ENCODE data around the gene CKM. TPM values are rescaled to one million over a fixed set of nuclear protein-coding genes. Genes with fewer than 3 reads are reported as not detected.

CKM gene
- total RNA-seq, 1 donor, result not detected

DNA sequence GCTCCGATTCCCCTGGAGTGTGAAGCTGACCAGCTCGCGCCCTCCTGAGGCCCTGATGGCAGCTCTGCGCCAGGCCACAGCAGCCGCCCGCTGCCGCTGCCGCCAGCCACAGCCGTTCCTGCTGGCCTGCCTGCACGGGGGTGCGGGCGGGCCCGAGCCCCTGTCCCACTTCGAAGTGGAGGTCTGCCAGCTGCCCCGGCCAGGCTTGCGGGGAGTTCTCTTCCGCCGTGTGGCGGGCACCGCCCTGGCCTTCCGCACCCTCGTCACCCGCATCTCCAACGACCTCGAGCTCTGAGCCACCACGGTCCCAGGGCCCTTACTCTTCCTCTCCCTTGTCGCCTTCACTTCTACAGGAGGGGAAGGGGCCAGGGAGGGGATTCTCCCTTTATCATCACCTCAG, 20.3 kb downstream of the CKM start:
- TF ChIP-seq CTCF (IDR thresholded peaks at IDR 0.05; ENCODE audit: insufficient read depth, low read length), result no peak
- no peak overlapping the region for H3K4me3 ChIP-seq (ENCODE audit: low read depth, low read length)
- no peak for DNase-seq (ENCODE audit: low read depth)

- no peak for TF ChIP-seq CTCF (IDR thresholded peaks at IDR 0.05; ENCODE audit: insufficient read depth, low read length)
- H3K4me3 ChIP-seq (ENCODE audit: low read depth, low read length), result no peak overlapping the region
- DNase-seq (ENCODE audit: low read depth), result no peak
Observed at GRCh38 chr19:45299719-45300118, 23.0 kb downstream of the CKM start.

- no peak for DNase-seq (ENCODE audit: low read depth)
- no peak for TF ChIP-seq CTCF (IDR thresholded peaks at IDR 0.05; ENCODE audit: insufficient read depth, low read length)
- H3K4me3 ChIP-seq (ENCODE audit: low read depth, low read length), result no peak overlapping the region
Observed at GRCh38 chr19:45298264-45298663, 24.4 kb downstream of the CKM start.

DNA sequence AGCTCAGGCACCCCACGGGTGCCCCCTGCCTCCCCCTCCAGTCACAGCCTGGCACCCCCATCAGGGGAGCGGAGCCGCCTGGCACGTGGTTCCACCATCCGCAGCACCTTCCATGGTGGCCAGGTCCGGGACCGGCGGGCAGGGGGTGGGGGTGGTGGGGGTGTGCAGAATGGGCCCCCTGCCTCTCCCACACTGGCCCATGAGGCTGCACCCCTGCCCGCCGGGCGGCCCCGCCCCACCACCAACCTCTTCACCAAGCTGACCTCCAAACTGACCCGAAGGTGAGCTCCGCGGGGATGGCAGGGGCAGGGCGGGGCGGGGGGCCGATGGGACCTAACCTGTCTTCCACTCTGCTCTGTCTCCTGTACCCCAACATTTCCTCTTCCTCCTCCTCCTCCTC, 25.0 kb downstream of the CKM start:
- DNase-seq (ENCODE audit: low read depth), result no peak
- no peak overlapping the region for H3K4me3 ChIP-seq (ENCODE audit: low read depth, low read length)
- TF ChIP-seq CTCF (IDR thresholded peaks at IDR 0.05; ENCODE audit: insufficient read depth, low read length), result no peak

GRCh38 chr19:45296355-45296754, 26.3 kb downstream of the CKM start:
- TF ChIP-seq CTCF (IDR thresholded peaks at IDR 0.05; ENCODE audit: insufficient read depth, low read length), result no peak
- H3K4me3 ChIP-seq (ENCODE audit: low read depth, low read length), result no peak overlapping the region
- no peak for DNase-seq (ENCODE audit: low read depth)

DNA sequence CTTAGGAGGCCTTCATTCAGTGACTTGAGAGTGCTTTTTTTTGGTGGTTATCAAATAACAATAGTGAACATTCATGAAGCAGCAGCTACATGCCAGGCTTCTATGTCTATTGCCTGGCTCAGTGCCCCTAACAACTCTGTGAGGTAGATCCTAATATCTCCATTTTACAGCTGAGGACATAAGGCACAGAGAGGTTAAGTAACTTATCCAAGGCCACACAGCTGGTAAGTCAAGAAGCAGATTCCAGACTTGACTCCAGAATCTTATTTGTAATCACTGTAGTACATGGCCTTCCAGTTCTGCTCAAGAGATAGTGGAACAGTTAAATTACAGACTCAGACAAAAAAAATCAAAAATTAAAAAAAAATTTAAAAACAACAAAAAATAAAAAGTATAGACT, 26.8 kb downstream of the CKM start:
- TF ChIP-seq CTCF (IDR thresholded peaks at IDR 0.05; ENCODE audit: insufficient read depth, low read length), result no peak
- no peak overlapping the region for H3K4me3 ChIP-seq (ENCODE audit: low read depth, low read length)
- DNase-seq (ENCODE audit: low read depth), result no peak

DNA sequence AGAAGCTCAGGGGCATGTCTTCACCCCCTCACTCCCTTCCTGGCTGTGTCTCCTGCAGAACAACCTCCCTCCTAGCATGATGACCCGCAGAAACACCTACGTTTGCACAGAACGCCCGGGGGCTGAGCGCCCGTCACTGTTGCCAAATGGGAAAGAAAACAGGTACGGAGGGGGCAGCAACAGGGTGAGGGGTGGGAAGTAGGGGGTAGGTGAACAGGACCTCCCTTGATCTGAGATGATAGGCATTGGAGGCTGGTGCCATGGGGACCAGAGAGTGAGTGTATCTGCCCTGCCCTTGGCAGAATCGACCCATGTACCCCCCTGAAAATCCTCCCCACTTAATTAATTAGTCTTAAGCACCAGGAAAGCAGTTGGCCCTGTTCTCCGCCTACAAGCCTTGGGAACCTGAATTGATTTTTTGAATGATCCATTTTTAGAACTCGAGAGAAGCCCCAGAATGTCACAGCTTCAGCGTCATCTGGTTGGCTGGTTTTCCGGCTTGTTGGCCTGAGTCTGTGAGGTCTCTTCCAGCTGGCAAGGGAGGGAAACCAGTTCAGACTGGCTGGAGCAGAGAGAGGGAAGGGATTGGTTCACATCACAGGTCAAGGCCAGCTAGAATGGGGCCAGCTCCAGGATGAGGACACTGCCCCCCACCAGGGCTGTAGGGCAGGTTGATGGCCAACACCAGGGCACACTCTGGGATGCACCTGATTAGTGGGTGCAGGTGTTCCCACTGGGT, 28.2 kb downstream of the CKM start:
- no peak for TF ChIP-seq CTCF (IDR thresholded peaks at IDR 0.05; ENCODE audit: insufficient read depth, low read length)
- no peak overlapping the region for H3K4me3 ChIP-seq (ENCODE audit: low read depth, low read length)
- DNase-seq (ENCODE audit: low read depth), result peak; percentile 75

Measured in fibroblast of the aortic adventitia (primary cell).